GM23248 (cell line): Measurements from ENCODE around the gene ZDHHC11.

Source experiments
- EZH2 ChIP-seq: fragments of 200-600 bp; sonication (generic); IDR thresholded peaks from 2 replicates; pipeline ENCODE4 v1.6.1; 2018; ENCODE audit warnings: antibody characterized with exemption, mild to moderate bottlenecking; ENCODE audit not compliant: insufficient read depth, poor library complexity, severe bottlenecking
- EZH2phosphoT487 ChIP-seq: fragments of 200-600 bp; sonication (generic); IDR thresholded peaks from 2 replicates; pipeline ENCODE4 v1.6.1; 2018; ENCODE audit warnings: antibody characterized with exemption, moderate library complexity, mild to moderate bottlenecking, low read depth; ENCODE audit not compliant: insufficient read depth

DNA sequence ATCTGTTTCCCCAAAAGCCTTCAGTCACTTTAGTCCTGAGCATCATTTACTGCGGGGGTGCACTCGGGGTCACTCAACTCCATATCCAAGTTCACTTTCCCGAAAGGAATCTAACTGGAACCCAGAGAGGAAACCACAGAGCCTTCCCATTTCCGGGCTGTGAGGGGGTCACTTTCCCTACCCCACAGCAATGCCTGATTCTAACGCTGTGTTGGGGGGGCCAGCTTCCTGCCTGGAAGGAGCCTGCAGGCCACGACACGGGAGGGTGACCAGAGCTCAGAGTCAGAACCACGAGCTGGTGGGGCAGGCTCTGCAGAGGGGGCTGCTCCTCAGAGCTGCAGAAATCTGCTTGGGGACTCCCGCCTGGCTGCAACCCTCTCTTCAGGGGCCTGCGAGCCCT lies 21.5 kb upstream of the ZDHHC11 start:
- TF ChIP-seq EZH2: no peak
- no peak for TF ChIP-seq EZH2phosphoT487
